Fibroblast of villous mesenchyme (primary cell): ENCODE measurements around the gene LIN7C. TPM values are rescaled to one million over a fixed set of nuclear protein-coding genes. Genes with fewer than 3 reads are reported as not detected.

Experiments used
- DNase-seq: peaks from one replicate; pipeline ENCODE4 v3.0.0-alpha.2; 2010; ENCODE audit warnings: low read depth
- H3K4me3 ChIP-seq: 2 replicates; pipeline ENCODE4 v1.5.1; 2011; ENCODE audit warnings: low read depth, mild to moderate bottlenecking, low read length
- small RNA-seq: library from RNA; depleted of rRNA; stranded (forward); fragments of <200 nt; gene quantifications from one replicate; pipeline ENCODE3, GENCODE V24; 2012
- total RNA-seq: library from RNA; depleted of rRNA; stranded (reverse); fragments of >200 nt; gene quantifications from 2 replicates; pipeline ENCODE4 v1.2.3, GENCODE V29; 2012
- TF ChIP-seq, protein P1 (sequence below): IDR thresholded peaks from 2 replicates; pipeline ENCODE4 v1.5.1; 2012; ENCODE audit warnings: low read depth, mild to moderate bottlenecking, low read length; ENCODE audit not compliant: insufficient read depth

LIN7C gene
- total RNA-seq, 1 donor: 91.1 TPM

DNA sequence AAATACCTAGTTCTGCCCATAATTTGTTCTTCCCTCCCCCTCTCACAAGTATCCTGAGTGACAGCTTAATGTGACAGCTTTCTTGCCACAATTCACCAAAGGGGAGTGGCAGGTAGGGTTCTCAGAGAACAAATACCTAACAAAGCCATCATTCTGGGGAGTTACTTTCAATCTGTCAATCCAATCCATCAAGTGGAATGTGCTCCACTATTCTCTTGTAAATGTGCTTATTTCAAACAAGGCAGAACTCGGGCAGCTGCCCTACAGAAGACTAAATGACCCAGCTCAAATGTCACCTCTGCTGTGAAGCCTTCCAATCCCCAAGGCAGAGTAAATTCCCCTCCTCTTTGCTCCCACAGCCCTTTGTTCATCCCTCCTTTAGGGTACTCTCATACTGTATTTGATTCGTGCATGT, 61.8 kb downstream of the LIN7C start:
- H3K4me3 ChIP-seq: no peak overlapping the region
- TF ChIP-seq, protein P1, sequence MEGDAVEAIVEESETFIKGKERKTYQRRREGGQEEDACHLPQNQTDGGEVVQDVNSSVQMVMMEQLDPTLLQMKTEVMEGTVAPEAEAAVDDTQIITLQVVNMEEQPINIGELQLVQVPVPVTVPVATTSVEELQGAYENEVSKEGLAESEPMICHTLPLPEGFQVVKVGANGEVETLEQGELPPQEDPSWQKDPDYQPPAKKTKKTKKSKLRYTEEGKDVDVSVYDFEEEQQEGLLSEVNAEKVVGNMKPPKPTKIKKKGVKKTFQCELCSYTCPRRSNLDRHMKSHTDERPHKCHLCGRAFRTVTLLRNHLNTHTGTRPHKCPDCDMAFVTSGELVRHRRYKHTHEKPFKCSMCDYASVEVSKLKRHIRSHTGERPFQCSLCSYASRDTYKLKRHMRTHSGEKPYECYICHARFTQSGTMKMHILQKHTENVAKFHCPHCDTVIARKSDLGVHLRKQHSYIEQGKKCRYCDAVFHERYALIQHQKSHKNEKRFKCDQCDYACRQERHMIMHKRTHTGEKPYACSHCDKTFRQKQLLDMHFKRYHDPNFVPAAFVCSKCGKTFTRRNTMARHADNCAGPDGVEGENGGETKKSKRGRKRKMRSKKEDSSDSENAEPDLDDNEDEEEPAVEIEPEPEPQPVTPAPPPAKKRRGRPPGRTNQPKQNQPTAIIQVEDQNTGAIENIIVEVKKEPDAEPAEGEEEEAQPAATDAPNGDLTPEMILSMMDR: no peak
- no peak for DNase-seq

Small RNA genes within 50 kb of the gene (small RNA-seq; reads per million reads assigned to genes)
- gene AC100771.1 (not detected), gene MIR8087 (not detected), gene RNA5SP339 (not detected)

Other genes with a start within 250 kb of the LIN7C start
- gene CCDC34, start 143.6 kb downstream of the LIN7C start, total RNA-seq: 3.2 and 3.5 TPM in 2 replicates
- gene LGR4, start 34.0 kb downstream of the LIN7C start, total RNA-seq: 11.2 and 12.2 TPM in 2 replicates
- gene BDNF, start 193.7 kb upstream of the LIN7C start, total RNA-seq: 20.6 and 25.5 TPM in 2 replicates